Activated naive CD4-positive, alpha-beta T cell treated with anti-CD3 and anti-CD28 coated beads, Interleukin-2, amount 10 ng/mL, durations not matched to agents 7 days and 5 days (primary cell): Measurements from ENCODE around the gene ELMO1.

Experiments used
- CTCF ChIA-PET: fragments of 350-600 bp; sonication (Branson Sonifier 250); formaldehyde crosslinking; loops from one replicate; lab custom pipeline; 2021; ENCODE audit warnings: antibody characterized with exemption; lab: Charles Lee
- DNase-seq: peaks from one replicate; pipeline ENCODE4 v3.0.0-alpha.2; 2020
- H3K27ac Mint-ChIP-seq: one replicate; pipeline ENCODE4 v1.8.0; 2021; ENCODE audit warnings: mild to moderate bottlenecking, moderate library complexity, mixed read lengths
- H3K27me3 Mint-ChIP-seq: one replicate; pipeline ENCODE4 v1.8.0; 2021; ENCODE audit warnings: mild to moderate bottlenecking, mixed read lengths
- H3K36me3 Mint-ChIP-seq: one replicate; pipeline ENCODE4 v1.8.0; 2021; ENCODE audit warnings: mixed read lengths
- H3K4me1 Mint-ChIP-seq: one replicate; pipeline ENCODE4 v1.8.0; 2021; ENCODE audit warnings: mixed read lengths
- H3K4me3 Mint-ChIP-seq: one replicate; pipeline ENCODE4 v1.8.0; 2021; ENCODE audit warnings: mild to moderate bottlenecking, moderate library complexity, mixed read lengths
- H3K9me3 Mint-ChIP-seq: one replicate; pipeline ENCODE4 v1.8.0; 2021; ENCODE audit warnings: mixed read lengths

The ELMO1 gene

DNA sequence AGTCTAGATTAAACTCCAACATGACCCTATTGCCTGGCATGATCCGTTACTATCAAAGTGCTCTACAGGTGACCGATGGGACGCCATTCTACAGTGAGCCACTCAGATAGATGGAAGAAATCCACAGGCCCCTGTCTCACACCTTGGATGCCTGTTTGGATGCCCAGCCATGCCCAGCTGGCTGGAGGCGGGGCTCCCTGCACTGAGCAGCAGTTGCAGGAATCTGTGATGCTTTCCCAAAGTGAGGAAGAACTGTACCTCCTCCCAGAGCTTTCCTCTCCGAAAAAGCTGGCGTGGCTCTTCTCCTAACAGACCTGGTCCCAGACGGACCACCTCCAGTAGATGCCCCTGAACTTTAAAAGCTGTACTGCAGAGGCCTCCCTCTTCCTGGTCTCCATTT lies 253.3 kb downstream of the ELMO1 start:
- no peak overlapping the region for H3K27ac Mint-ChIP-seq
- no peak overlapping the region for H3K4me3 Mint-ChIP-seq
- H3K27me3 Mint-ChIP-seq = no peaks in the 10 kb centered on the region
- H3K4me1 Mint-ChIP-seq = peaks cover 3% of the 10 kb centered on the region
- H3K36me3 Mint-ChIP-seq = peaks cover 25% of the 10 kb centered on the region
- no peak for DNase-seq
- CTCF ChIA-PET = interaction anchor here (1.4 kb wide), 1 partner anchor 707 kb away, joined by 3 read pairs; no protein-coding TSS in a partner anchor
- H3K9me3 Mint-ChIP-seq = no peaks in the 10 kb centered on the region

GRCh38 chr7:37194943-37195342 lies 253.7 kb downstream of the ELMO1 start:
- Mint-ChIP-seq H3K4me1 (peaks cover 3% of the 10 kb centered on the region), H3K27me3 (no peaks in the 10 kb centered on the region), H3K27ac (no peak overlapping the region), H3K36me3 (peaks cover 25% of the 10 kb centered on the region), H3K4me3 (no peak overlapping the region), H3K9me3 (no peaks in the 10 kb centered on the region)
- DNase-seq = no peak
- CTCF ChIA-PET = interaction anchor here (1.3 kb wide), 1 partner anchor 12 kb away, joined by 6 read pairs; no protein-coding TSS in a partner anchor

GRCh38 chr7:37193775-37194135 lies 254.9 kb downstream of the ELMO1 start:
- H3K27me3 Mint-ChIP-seq = no peaks in the 10 kb centered on the region

DNA sequence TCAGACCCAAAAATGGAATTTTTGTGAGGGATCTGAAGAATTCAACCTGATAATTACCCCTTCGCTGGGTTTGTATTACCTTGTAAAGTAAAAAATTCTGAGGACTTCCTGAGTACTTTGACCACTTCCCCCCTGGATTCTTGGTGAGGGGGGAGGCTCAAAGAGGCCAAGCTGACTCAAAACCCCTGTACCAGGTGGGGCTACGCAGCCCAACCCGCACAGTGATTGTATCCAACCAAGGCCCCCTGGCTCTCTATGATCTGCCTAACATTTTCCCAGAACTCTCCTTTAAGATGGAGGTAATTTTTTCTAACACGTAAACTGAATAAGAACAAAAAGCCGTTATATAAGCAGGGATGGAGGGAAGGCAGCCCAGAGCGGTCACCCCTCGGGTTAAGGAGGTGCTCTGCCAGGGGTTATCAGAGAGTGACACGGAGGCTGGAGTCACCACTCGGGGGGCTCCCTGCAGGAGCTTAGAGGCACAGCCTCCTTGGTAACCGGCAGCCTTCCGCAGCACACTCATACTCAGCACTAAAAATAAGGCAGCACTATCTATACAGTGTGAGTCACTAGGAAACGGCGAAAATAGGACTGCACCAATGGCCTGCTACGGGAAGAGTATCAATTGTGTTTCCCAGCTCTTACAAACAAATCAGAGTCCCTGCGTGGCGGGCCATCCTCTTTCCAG lies 255.4 kb downstream of the ELMO1 start:
- CTCF ChIA-PET = interaction anchor here (1.3 kb wide), 1 partner anchor 11 kb away, joined by 6 read pairs; no protein-coding TSS in a partner anchor
- no peaks in the 10 kb centered on the region for H3K27me3 Mint-ChIP-seq
- no peaks in the 10 kb centered on the region for H3K9me3 Mint-ChIP-seq
- peaks cover 20% of the 10 kb centered on the region for H3K36me3 Mint-ChIP-seq
- no peak overlapping the region for H3K4me3 Mint-ChIP-seq
- no peak overlapping the region for H3K27ac Mint-ChIP-seq
- H3K4me1 Mint-ChIP-seq = peaks cover 3% of the 10 kb centered on the region
- no peak for DNase-seq

More at GRCh38 chr7:37193775-37194135, 254.9 kb downstream of the ELMO1 start:
- Mint-ChIP-seq H3K36me3 (peaks cover 23% of the 10 kb centered on the region), H3K27ac (no peak overlapping the region), H3K4me1 (peaks cover 3% of the 10 kb centered on the region), H3K9me3 (no peaks in the 10 kb centered on the region), H3K4me3 (no peak overlapping the region)
- no peak for DNase-seq
- CTCF ChIA-PET = interaction anchor here (1.3 kb wide), 1 partner anchor 11 kb away, joined by 6 read pairs; no protein-coding TSS in a partner anchor

GRCh38 chr7:37191797-37192196 lies 256.9 kb downstream of the ELMO1 start:
- Mint-ChIP-seq H3K36me3 (peaks cover 18% of the 10 kb centered on the region), H3K9me3 (no peaks in the 10 kb centered on the region), H3K27ac (no peak overlapping the region), H3K27me3 (no peaks in the 10 kb centered on the region), H3K4me1 (peaks cover 6% of the 10 kb centered on the region), H3K4me3 (no peak overlapping the region)
- CTCF ChIA-PET = no interaction called here
- no peak for DNase-seq

GRCh38 chr7:37187179-37187578 lies 261.5 kb downstream of the ELMO1 start:
- CTCF ChIA-PET = interaction anchor here (0.5 to 1.0 kb wide), 2 partner anchors 11 to 700 kb away, joined by 3 read pairs; no protein-coding TSS in a partner anchor
- H3K27me3 Mint-ChIP-seq = no peaks in the 10 kb centered on the region
- peaks cover 3% of the 10 kb centered on the region for H3K4me1 Mint-ChIP-seq
- no peak overlapping the region for H3K4me3 Mint-ChIP-seq
- no peak overlapping the region for H3K27ac Mint-ChIP-seq
- H3K36me3 Mint-ChIP-seq = peaks cover 11% of the 10 kb centered on the region
- DNase-seq = no peak
- H3K9me3 Mint-ChIP-seq = no peaks in the 10 kb centered on the region

GRCh38 chr7:37186753-37187152 lies 261.9 kb downstream of the ELMO1 start:
- Mint-ChIP-seq H3K36me3 (peaks cover 8% of the 10 kb centered on the region), H3K27me3 (no peaks in the 10 kb centered on the region), H3K4me1 (peaks cover 3% of the 10 kb centered on the region), H3K9me3 (no peaks in the 10 kb centered on the region), H3K27ac (no peak overlapping the region), H3K4me3 (no peak overlapping the region)
- no peak for DNase-seq
- CTCF ChIA-PET = interaction anchor here (1.0 kb wide), 1 partner anchor 12 kb away, joined by 3 read pairs; no protein-coding TSS in a partner anchor

- H3K27me3 Mint-ChIP-seq = no peaks in the 10 kb centered on the region
- peaks cover 2% of the 10 kb centered on the region for H3K4me1 Mint-ChIP-seq
- no peak overlapping the region for H3K4me3 Mint-ChIP-seq
- CTCF ChIA-PET = interaction anchor here (0.7 to 3.7 kb wide), 38 partner anchors 8 to 740 kb away, joined by 3 to 51 read pairs (median 4); partner anchors contain the start of gene AOAH
- no peak overlapping the region for H3K27ac Mint-ChIP-seq
- H3K9me3 Mint-ChIP-seq = no peaks in the 10 kb centered on the region
- peaks cover 10% of the 10 kb centered on the region for H3K36me3 Mint-ChIP-seq
- no peak for DNase-seq
Measured at GRCh38 chr7:37181550-37181932, 267.1 kb downstream of the ELMO1 start.

- Mint-ChIP-seq H3K27ac (no peak overlapping the region), H3K4me1 (peaks cover 5% of the 10 kb centered on the region), H3K27me3 (no peaks in the 10 kb centered on the region), H3K9me3 (no peaks in the 10 kb centered on the region), H3K36me3 (peaks cover 12% of the 10 kb centered on the region), H3K4me3 (no peak overlapping the region)
- CTCF ChIA-PET = interaction anchor here (0.7 to 3.7 kb wide), 19 partner anchors 7 to 740 kb away, joined by 3 to 51 read pairs (median 4); no protein-coding TSS in a partner anchor
- no peak for DNase-seq
Measured at GRCh38 chr7:37180828-37181549, 267.7 kb downstream of the ELMO1 start.

DNA sequence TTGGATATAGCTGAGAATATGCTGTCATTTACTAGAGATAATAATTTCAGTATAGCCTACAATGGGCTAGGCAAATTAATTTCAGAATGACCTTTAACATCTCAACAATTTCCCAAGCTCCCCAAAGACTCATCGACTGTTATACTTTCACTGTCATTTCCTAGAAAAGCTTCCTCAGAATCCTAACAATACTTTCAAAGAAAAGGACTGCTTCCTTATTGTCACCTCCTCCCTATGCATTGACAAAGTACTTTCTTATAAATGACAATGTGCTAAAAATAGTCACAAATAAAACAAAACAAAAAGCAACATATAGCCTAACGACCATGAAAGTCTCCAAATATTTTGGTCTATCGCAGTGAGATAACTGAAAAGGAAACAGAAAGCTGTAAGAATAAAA lies 272.6 kb downstream of the ELMO1 start:
- H3K9me3 Mint-ChIP-seq = no peaks in the 10 kb centered on the region
- DNase-seq = no peak
- peaks cover 33% of the 10 kb centered on the region for H3K36me3 Mint-ChIP-seq
- H3K4me1 Mint-ChIP-seq = peaks cover 13% of the 10 kb centered on the region
- no peaks in the 10 kb centered on the region for H3K27me3 Mint-ChIP-seq
- H3K27ac Mint-ChIP-seq = no peak overlapping the region
- H3K4me3 Mint-ChIP-seq = no peak overlapping the region
- CTCF ChIA-PET = interaction anchor here (0.8 to 2.3 kb wide), 4 partner anchors 188 to 703 kb away, joined by 3 to 5 read pairs (median 4); no protein-coding TSS in a partner anchor

GRCh38 chr7:37174460-37174859 lies 274.2 kb downstream of the ELMO1 start:
- H3K27ac Mint-ChIP-seq = no peak overlapping the region
- CTCF ChIA-PET = interaction anchor here (1.1 to 1.2 kb wide), 2 partner anchors 505 to 687 kb away, joined by 3 read pairs; no protein-coding TSS in a partner anchor
- H3K4me3 Mint-ChIP-seq = no peak overlapping the region
- peaks cover 1% of the 10 kb centered on the region for H3K9me3 Mint-ChIP-seq
- H3K36me3 Mint-ChIP-seq = peaks cover 39% of the 10 kb centered on the region
- peaks cover 13% of the 10 kb centered on the region for H3K4me1 Mint-ChIP-seq
- no peak for DNase-seq
- H3K27me3 Mint-ChIP-seq = no peaks in the 10 kb centered on the region

- CTCF ChIA-PET = interaction anchor here (0.9 kb wide), 1 partner anchor 8 kb away, joined by 3 read pairs; no protein-coding TSS in a partner anchor
- Mint-ChIP-seq H3K27me3 (no peaks in the 10 kb centered on the region), H3K27ac (no peak overlapping the region), H3K4me1 (peaks cover 13% of the 10 kb centered on the region), H3K4me3 (no peak overlapping the region), H3K9me3 (peaks cover 3% of the 10 kb centered on the region), H3K36me3 (peaks cover 47% of the 10 kb centered on the region)
- no peak for DNase-seq
Measured at GRCh38 chr7:37173670-37174069, 275.0 kb downstream of the ELMO1 start.

DNA sequence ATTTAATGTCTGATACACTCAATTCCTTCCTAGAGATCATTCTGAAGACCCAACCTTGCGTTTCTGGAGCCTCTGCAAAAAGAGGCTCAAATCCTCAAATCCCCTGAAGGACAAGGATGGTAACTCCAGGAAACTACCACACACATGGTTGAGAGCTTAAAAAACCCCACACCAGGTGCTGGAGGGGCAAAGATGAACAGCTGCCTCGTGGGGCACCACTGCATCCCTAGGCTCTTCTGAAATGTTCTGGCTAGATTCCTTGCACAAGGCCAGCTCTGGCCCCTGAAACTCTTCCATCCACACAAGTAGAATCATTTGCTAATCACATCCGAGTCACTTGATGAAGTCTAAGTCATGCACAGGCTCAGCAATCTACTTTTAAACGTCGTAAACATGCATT lies 286.6 kb downstream of the ELMO1 start:
- H3K4me1 Mint-ChIP-seq = no peaks in the 10 kb centered on the region
- no peak overlapping the region for H3K4me3 Mint-ChIP-seq
- no peak for DNase-seq
- H3K36me3 Mint-ChIP-seq = peaks cover 28% of the 10 kb centered on the region
- H3K9me3 Mint-ChIP-seq = peaks cover 11% of the 10 kb centered on the region
- CTCF ChIA-PET = no interaction called here
- no peak overlapping the region for H3K27ac Mint-ChIP-seq
- H3K27me3 Mint-ChIP-seq = no peaks in the 10 kb centered on the region

GRCh38 chr7:37160656-37161055 lies 288.0 kb downstream of the ELMO1 start:
- Mint-ChIP-seq H3K27me3 (no peaks in the 10 kb centered on the region), H3K4me1 (peaks cover 3% of the 10 kb centered on the region), H3K9me3 (peaks cover 11% of the 10 kb centered on the region), H3K4me3 (no peak overlapping the region), H3K27ac (no peak overlapping the region), H3K36me3 (peaks cover 35% of the 10 kb centered on the region)
- no peak for DNase-seq
- CTCF ChIA-PET = no interaction called here
